Thyroid gland (tissue), 4 donors: ENCODE data around the gene LLCFC1.

ENCODE experiments used
- CTCF ChIP-seq, 6 experiments: fragments of 200-600 bp in 3 of 6; fragments of 450-650 bp in 3 of 6; sonication (generic) in 3 of 6; IDR thresholded peaks; one replicate each; pipeline ENCODE4 v1.5.1; 2016 to 2019; ENCODE audit warnings: antibody characterized with exemption in 6 of 6, mild to moderate bottlenecking in 2 of 6, inconsistent platforms in 1 of 6, moderate library complexity in 1 of 6
- POLR2A ChIP-seq, 2 donors: fragments of 450-650 bp; IDR thresholded peaks; one replicate each; pipeline ENCODE4 v1.6.1; 2017; ENCODE audit warnings: antibody characterized with exemption in 2 of 2, mild to moderate bottlenecking in 2 of 2, moderate library complexity in 1 of 2

DNA sequence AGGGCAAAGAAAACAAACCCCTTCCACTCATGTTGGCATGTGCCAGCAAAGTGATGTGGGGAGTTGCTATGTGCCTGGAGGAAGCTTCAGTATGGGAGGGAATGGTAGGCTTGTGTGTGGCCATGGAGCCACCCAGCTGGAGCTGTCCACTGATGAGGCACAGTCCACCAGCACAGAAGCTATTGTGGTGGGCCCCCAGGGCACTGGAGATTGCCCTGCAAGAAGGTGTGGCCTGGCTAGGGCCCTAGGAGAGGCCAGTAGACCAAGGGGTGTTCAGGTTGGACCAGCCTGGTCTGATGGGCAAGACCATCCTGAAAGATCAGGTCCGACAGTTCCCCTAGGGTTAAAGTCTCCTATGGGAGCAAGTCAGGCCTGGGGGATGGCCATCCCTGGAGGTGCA is 45.0 kb downstream of the LLCFC1 start:
- TF ChIP-seq CTCF (IDR thresholded peaks at IDR 0.05) (no peak), POLR2A (IDR thresholded peaks at IDR 0.05) (no peak)
